DND-41 (cell line): ENCODE data around the gene KLK2.

Experiments
- EZH2 ChIP-seq: IDR thresholded peaks from 3 replicates; pipeline ENCODE4 v1.6.1; 2012; ENCODE audit warnings: borderline replicate concordance, low read depth, mild to moderate bottlenecking, moderate library complexity, low read length, inconsistent platforms; ENCODE audit not compliant: severe bottlenecking
- TF ChIP-seq, protein P1 (sequence below): IDR thresholded peaks from 2 replicates; pipeline ENCODE4 v1.5.1; 2012; ENCODE audit warnings: borderline replicate concordance, low read length, moderate library complexity, mild to moderate bottlenecking; ENCODE audit not compliant: poor library complexity, severe bottlenecking; ENCODE audit errors: extremely low read depth

DNA sequence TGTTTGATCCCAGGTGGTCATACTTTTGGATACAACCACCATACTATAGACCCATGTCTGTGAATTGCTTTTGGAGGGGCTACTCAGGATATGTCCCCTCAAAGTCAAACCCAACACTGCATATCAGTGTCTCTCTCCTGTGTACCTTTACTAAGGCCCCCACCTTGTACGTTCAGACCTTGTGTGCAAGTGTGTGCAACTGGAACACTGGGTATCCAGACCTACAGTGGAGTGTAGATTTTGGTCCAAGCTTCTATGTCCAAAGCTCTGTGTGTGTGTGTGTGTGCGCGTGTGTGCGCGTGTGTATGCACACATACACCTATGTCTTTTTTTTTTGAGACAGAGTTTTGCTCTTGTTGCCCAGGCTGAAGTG is 18.0 kb downstream of the KLK2 start:
- TF ChIP-seq, protein P1, sequence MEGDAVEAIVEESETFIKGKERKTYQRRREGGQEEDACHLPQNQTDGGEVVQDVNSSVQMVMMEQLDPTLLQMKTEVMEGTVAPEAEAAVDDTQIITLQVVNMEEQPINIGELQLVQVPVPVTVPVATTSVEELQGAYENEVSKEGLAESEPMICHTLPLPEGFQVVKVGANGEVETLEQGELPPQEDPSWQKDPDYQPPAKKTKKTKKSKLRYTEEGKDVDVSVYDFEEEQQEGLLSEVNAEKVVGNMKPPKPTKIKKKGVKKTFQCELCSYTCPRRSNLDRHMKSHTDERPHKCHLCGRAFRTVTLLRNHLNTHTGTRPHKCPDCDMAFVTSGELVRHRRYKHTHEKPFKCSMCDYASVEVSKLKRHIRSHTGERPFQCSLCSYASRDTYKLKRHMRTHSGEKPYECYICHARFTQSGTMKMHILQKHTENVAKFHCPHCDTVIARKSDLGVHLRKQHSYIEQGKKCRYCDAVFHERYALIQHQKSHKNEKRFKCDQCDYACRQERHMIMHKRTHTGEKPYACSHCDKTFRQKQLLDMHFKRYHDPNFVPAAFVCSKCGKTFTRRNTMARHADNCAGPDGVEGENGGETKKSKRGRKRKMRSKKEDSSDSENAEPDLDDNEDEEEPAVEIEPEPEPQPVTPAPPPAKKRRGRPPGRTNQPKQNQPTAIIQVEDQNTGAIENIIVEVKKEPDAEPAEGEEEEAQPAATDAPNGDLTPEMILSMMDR = no peak
- no peak for TF ChIP-seq EZH2
